Cardiac fibroblast (primary cell): ENCODE measurements around the gene NOP14.
"Not testable (repeated sequence)": the region's sequence is repeated elsewhere in the genome, so short reads cannot be mapped to it uniquely, and the experiment has no call there.

Experiments
- DNase-seq, 2 donors: peaks; one replicate each; pipeline versions ENCODE4 v3.0.0 to v3.0.0-alpha.2; 2010; ENCODE audit warnings: low read depth in 2 of 2
- H3K4me3 ChIP-seq, 2 donors: replicated peaks in 1 of 2; 1 replicate in 1 of 2; 2 replicates in 1 of 2; pipeline ENCODE4 v1.5.1; 2011; ENCODE audit warnings: low read depth in 2 of 2, low read length in 2 of 2, mild to moderate bottlenecking in 2 of 2, moderate library complexity in 1 of 2
- CTCF ChIP-seq: IDR thresholded peaks from one replicate; pipeline ENCODE4 v1.5.1; 2011; ENCODE audit warnings: low read depth, mild to moderate bottlenecking, low read length, inconsistent platforms

The NOP14 gene

GRCh38 chr4:2962614-2963174 lies 512 bp downstream of the NOP14 start:
- H3K4me3 ChIP-seq = peak overlapping the region; percentile 94 to 95
- no peak for TF ChIP-seq CTCF
- peak; percentile 55 to 63 for DNase-seq

GRCh38 chr4:2961811-2962441 lies 1.3 kb downstream of the NOP14 start:
- DNase-seq = no peak
- peak overlapping the region; percentile 94 to 95 for H3K4me3 ChIP-seq
- no peak for TF ChIP-seq CTCF

GRCh38 chr4:2961421-2961810 lies 1.8 kb downstream of the NOP14 start:
- TF ChIP-seq CTCF = no peak

GRCh38 chr4:2960450-2960849 lies 2.8 kb downstream of the NOP14 start:
- DNase-seq, H3K4me3 ChIP-seq: not testable (repeated sequence)

More at GRCh38 chr4:2961421-2961810, 1.8 kb downstream of the NOP14 start:
- peak overlapping the region in 1 of 2 donors; percentile 94 for H3K4me3 ChIP-seq
- DNase-seq = no peak

- TF ChIP-seq CTCF = no peak
- H3K4me3 ChIP-seq = no peak overlapping the region
- peak in 1 of 2 donors; percentile 43 for DNase-seq
These were observed 4.8 kb downstream of the NOP14 start for GRCh38 chr4:2958446-2958845.

- H3K4me3 ChIP-seq, DNase-seq: not testable (repeated sequence)
These were observed 7.8 kb downstream of the NOP14 start for GRCh38 chr4:2955186-2956044.

- no peak for DNase-seq
- no peak overlapping the region for H3K4me3 ChIP-seq
- TF ChIP-seq CTCF = no peak
These were observed 8.6 kb downstream of the NOP14 start for GRCh38 chr4:2954358-2955185.
